Uterus (tissue), 4 donors: Measurements from ENCODE around the gene CPLANE2. TPM values are rescaled to one million over a fixed set of nuclear protein-coding genes. Genes with fewer than 3 reads are reported as not detected.

Experiments
- DNase-seq, 2 donors: peaks; one replicate each; pipeline ENCODE4 v3.0.0-alpha.2; 2019 to 2020
- H3K27ac ChIP-seq, 2 donors: fragments of 200-600 bp; sonication (generic); 1 replicate in 1 of 2; 2 replicates in 1 of 2; pipeline ENCODE4 v1.5.1; 2016 to 2018
- H3K27me3 ChIP-seq, 2 donors: fragments of 200-600 bp; sonication (generic); one replicate each; pipeline ENCODE4 v1.5.1; 2018 to 2019; ENCODE audit warnings: control low read depth in 1 of 2
- H3K36me3 ChIP-seq, 2 donors: fragments of 200-600 bp; sonication (generic); one replicate each; pipeline ENCODE4 v1.5.1; 2019; ENCODE audit warnings: control low read depth in 1 of 2
- H3K4me1 ChIP-seq, 2 donors: fragments of 200-600 bp; sonication (generic); one replicate each; pipeline ENCODE4 v1.5.1; 2018 to 2019; ENCODE audit warnings: control low read depth in 1 of 2
- H3K4me3 ChIP-seq, 2 donors: fragments of 200-600 bp; sonication (generic); 1 replicate in 1 of 2; 2 replicates in 1 of 2; pipeline ENCODE4 v1.5.1; 2018 to 2019; ENCODE audit warnings: mild to moderate bottlenecking in 1 of 2
- H3K9me3 ChIP-seq, 2 donors: fragments of 200-600 bp; sonication (generic); one replicate each; pipeline ENCODE4 v1.5.1; 2019; ENCODE audit warnings: control low read depth in 1 of 2
- POLR2A ChIP-seq, 2 donors: fragments of 450-650 bp; IDR thresholded peaks; one replicate each; pipeline ENCODE4 v1.6.1; 2016; ENCODE audit warnings: antibody characterized with exemption in 2 of 2, mild to moderate bottlenecking in 1 of 2, moderate library complexity in 1 of 2
- intact Hi-C: fragments of 100-400 bp; cut with DNase I; formaldehyde crosslinking; loops from one replicate; pipeline ENCODE4 v1.15.1; 2023; ENCODE audit warnings: low total_unique reads
- total RNA-seq, 4 donors: library from RNA; depleted of rRNA in 3 of 4; stranded (reverse); fragments of >200 nt in 3 of 4; gene quantifications; one replicate each; pipeline versions ENCODE4 v1.1.0 to v1.2.4, GENCODE V29; 2014 to 2023
- TF ChIP-seq, protein P1 (sequence below), 4 experiments: fragments of 200-600 bp in 2 of 4; fragments of 450-650 bp in 2 of 4; sonication (generic) in 2 of 4; IDR thresholded peaks; one replicate each; pipeline ENCODE4 v1.5.1; 2016 to 2019; ENCODE audit warnings: antibody characterized with exemption in 4 of 4, mild to moderate bottlenecking in 2 of 4, moderate library complexity in 1 of 4
- donor health status: DM: yes; HTN: yes; CAD: no.

The CPLANE2 gene
- total RNA-seq, 4 donors from 2014 or later: 5.1 to 7.4 (median 5.5) TPM

DNA sequence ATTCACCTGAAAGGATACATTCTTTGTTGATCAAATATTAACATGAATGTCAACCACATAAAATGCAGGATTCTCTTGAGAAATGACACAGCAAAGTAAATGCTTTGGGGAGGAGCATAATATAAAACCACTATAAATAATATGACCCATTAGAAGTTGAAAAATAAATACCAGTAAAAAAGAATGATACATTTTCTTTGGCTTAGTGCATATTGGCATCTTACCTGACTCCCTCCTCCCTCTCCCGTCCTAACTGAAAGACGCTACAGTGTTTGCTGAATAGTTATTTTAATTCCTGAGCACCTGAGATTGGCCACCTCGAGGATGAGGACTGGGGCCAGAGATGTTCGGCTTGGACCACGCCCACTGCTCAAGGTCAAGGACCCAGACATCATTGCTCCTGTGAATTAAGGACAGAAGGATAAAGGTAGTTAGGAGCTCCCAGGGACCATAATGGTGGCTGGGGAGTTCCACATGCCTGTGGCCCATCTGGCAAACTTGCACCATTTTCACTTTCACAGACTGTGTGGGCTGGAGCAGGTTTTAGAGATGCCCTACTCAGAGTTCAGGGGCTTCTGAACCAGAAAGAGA, 16.4 kb upstream of the CPLANE2 start:
- Histone ChIP-seq H3K36me3 (no peaks in the 10 kb centered on the region), H3K4me3 (no peak overlapping the region), H3K27me3 (no peaks in the 10 kb centered on the region), H3K4me1 (peaks cover 4 to 11% of the 10 kb centered on the region in 2 donors), H3K27ac (peak overlapping the region; percentile 90 to 95), H3K9me3 (no peaks in the 10 kb centered on the region)
- intact Hi-C loops: no loop called here
- no peak for DNase-seq
- no peak for TF ChIP-seq POLR2A (IDR thresholded peaks at IDR 0.05)
- TF ChIP-seq, protein P1, sequence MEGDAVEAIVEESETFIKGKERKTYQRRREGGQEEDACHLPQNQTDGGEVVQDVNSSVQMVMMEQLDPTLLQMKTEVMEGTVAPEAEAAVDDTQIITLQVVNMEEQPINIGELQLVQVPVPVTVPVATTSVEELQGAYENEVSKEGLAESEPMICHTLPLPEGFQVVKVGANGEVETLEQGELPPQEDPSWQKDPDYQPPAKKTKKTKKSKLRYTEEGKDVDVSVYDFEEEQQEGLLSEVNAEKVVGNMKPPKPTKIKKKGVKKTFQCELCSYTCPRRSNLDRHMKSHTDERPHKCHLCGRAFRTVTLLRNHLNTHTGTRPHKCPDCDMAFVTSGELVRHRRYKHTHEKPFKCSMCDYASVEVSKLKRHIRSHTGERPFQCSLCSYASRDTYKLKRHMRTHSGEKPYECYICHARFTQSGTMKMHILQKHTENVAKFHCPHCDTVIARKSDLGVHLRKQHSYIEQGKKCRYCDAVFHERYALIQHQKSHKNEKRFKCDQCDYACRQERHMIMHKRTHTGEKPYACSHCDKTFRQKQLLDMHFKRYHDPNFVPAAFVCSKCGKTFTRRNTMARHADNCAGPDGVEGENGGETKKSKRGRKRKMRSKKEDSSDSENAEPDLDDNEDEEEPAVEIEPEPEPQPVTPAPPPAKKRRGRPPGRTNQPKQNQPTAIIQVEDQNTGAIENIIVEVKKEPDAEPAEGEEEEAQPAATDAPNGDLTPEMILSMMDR (IDR thresholded peaks at IDR 0.05): no peak

DNA sequence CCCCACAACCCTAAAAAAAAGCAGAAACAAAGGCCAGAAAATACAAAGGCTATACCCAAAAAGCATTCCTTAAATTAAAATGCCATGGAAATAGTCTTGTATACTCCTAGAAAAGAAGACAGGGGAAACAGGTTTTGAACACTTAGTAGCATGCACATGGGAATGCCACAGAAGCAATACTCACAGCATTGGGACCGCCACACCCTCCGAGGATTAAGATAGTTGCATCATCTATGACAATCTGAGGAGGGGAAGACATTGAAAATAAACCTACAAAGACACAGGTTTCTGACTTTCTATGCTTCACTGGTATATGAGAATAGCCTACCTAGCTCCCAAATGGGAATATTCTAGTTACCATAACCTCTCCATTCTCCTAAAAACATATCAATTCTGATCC, 15.9 kb upstream of the CPLANE2 start:
- no peaks in the 10 kb centered on the region for H3K27me3 ChIP-seq
- DNase-seq: no peak
- intact Hi-C loops: no loop called here
- peaks cover 9 to 14% of the 10 kb centered on the region in 2 donors for H3K4me1 ChIP-seq
- no peaks in the 10 kb centered on the region for H3K36me3 ChIP-seq
- H3K27ac ChIP-seq: peak overlapping the region; percentile 90 to 95
- no peak for TF ChIP-seq POLR2A (IDR thresholded peaks at IDR 0.05)
- TF ChIP-seq, protein P1 (IDR thresholded peaks at IDR 0.05): no peak
- H3K9me3 ChIP-seq: no peaks in the 10 kb centered on the region
- H3K4me3 ChIP-seq: no peak overlapping the region

DNA sequence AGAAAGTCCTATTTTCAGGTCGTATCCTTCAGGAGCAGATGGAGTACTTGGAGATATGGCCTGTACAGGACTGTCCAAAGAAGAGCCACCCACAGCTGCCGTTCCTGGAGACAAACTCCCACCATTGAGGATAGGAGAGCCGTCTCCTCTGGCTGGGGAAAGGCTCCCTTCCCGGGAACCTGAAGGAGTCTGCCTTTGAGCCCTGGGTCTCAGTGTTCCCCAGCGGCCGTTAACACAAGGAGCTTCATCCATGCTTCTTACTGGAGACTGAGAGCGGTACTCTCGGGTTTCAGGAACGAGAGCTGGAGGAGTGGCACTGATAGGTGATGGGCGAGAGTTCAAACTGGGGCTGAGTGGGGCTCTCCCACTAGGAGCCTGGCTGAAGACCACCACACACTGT, 14.4 kb upstream of the CPLANE2 start:
- Histone ChIP-seq H3K27me3 (no peaks in the 10 kb centered on the region), H3K9me3 (no peaks in the 10 kb centered on the region), H3K36me3 (no peaks in the 10 kb centered on the region), H3K4me3 (no peak overlapping the region), H3K4me1 (peaks cover 23 to 25% of the 10 kb centered on the region in 2 donors), H3K27ac (peak overlapping the region; percentile 90 to 95)
- intact Hi-C loops: no loop called here
- TF ChIP-seq, protein P1 (IDR thresholded peaks at IDR 0.05): no peak
- no peak for DNase-seq

DNA sequence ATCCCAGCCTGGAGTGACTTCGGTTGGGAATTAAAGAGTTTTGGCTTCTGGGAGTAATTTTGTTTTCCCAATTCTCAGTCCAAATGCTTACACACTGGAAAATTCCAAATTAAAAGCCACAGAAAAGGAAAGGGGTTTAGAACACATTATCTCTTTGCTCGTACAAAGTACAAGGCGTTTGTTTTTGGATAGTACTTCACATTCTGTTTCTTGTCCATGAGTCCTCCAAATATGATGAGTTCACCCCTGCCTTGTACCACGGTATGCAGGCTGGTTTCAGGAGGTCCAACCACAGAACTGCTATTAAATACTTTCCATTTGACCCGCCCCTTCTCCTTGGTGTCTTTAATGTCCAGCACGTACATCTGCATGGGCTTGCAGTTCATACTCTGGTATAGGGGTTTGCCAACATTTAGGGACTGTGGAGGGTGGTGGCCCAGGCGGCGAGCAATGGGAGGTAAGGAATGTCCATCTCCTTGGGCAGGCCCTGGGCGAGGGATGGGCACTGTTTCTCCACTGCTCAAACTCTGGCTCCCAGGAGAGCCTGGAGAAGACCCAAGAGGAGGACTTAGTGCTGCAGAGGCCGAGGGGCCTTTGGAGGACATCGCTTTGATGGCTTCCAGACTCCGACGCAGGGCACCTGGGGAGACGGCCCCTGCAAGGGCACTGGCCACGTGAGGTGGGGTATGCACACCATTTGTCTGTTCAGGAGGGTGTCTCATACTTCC, 13.7 kb upstream of the CPLANE2 start:
- peak in 1 of 2 donors; percentile 45 for DNase-seq
- Histone ChIP-seq H3K27me3 (no peaks in the 10 kb centered on the region), H3K4me1 (peaks cover 25% of the 10 kb centered on the region in 2 donors)

More for the DNA sequence above, 13.7 kb upstream of the CPLANE2 start:
- H3K36me3 ChIP-seq: no peaks in the 10 kb centered on the region
- TF ChIP-seq POLR2A (IDR thresholded peaks at IDR 0.05): no peak
- TF ChIP-seq, protein P1 (IDR thresholded peaks at IDR 0.05): no peak
- no peak overlapping the region for H3K4me3 ChIP-seq
- H3K9me3 ChIP-seq: no peaks in the 10 kb centered on the region
- H3K27ac ChIP-seq: peak overlapping the region; percentile 90 to 95
- intact Hi-C loops: no loop called here
